Natural killer cell (primary cell): Measurements from ENCODE around the gene NKX1-2. TPM values are rescaled to one million over a fixed set of nuclear protein-coding genes. Genes with fewer than 3 reads are reported as not detected.

ENCODE experiments used
- ATAC-seq, 3 donors: fragments of 150-1000 bp in 2 of 3; fragments of 200-7000 bp in 1 of 3; cut with Tn5 transposase; 1 replicate in 1 of 3; 2 replicates in 2 of 3; pipeline ENCODE4 v1.10.0; 2021; ENCODE audit warnings: mild to moderate bottlenecking in 2 of 3, moderate library complexity in 2 of 3
- DNase-seq, 2 donors: peaks; one replicate each; pipeline versions ENCODE4 v3.0.0 to v3.0.0-alpha.2; 2013 to 2021; ENCODE audit warnings: mixed read lengths in 1 of 2
- H3K27ac ChIP-seq: one replicate; pipeline ENCODE4 v1.5.1; 2013; ENCODE audit warnings: mild to moderate bottlenecking, low read length
- H3K27me3 ChIP-seq: one replicate; pipeline ENCODE4 v1.6.1; 2013; ENCODE audit warnings: low read length; ENCODE audit not compliant: control insufficient read depth, insufficient read depth
- H3K36me3 ChIP-seq: one replicate; pipeline ENCODE4 v1.6.1; 2013; ENCODE audit warnings: low read length; ENCODE audit not compliant: control insufficient read depth, insufficient read depth
- H3K4me1 ChIP-seq: one replicate; pipeline ENCODE4 v1.6.1; 2013; ENCODE audit warnings: low read length; ENCODE audit not compliant: control insufficient read depth, insufficient read depth
- H3K4me3 ChIP-seq: one replicate; pipeline ENCODE4 v1.5.1; 2013; ENCODE audit warnings: low read length
- H3K9me3 ChIP-seq: one replicate; pipeline ENCODE4 v1.6.1; 2013; ENCODE audit warnings: low read length; ENCODE audit not compliant: control insufficient read depth, insufficient read depth
- H3K27ac Mint-ChIP-seq, 2 donors: one replicate each; pipeline ENCODE4 v1.8.0; 2022; ENCODE audit warnings: mild to moderate bottlenecking in 2 of 2, mixed read lengths in 2 of 2, moderate library complexity in 1 of 2
- H3K27me3 Mint-ChIP-seq, 2 donors: one replicate each; pipeline ENCODE4 v1.8.0; 2022; ENCODE audit warnings: low read depth in 2 of 2, mixed read lengths in 2 of 2
- H3K36me3 Mint-ChIP-seq: one replicate; pipeline ENCODE4 v1.8.0; 2022; ENCODE audit warnings: mixed read lengths
- H3K4me1 Mint-ChIP-seq, 2 donors: one replicate each; pipeline ENCODE4 v1.8.0; 2022; ENCODE audit warnings: mixed read lengths in 2 of 2
- H3K4me3 Mint-ChIP-seq: one replicate; pipeline ENCODE4 v1.8.0; 2022; ENCODE audit warnings: mild to moderate bottlenecking, moderate library complexity, mixed read lengths
- H3K9me3 Mint-ChIP-seq, 2 donors: one replicate each; pipeline ENCODE4 v1.8.0; 2022; ENCODE audit warnings: mixed read lengths in 2 of 2
- WGBS: methylation state at CpG from one replicate; pipeline ENCODE4 v1.1.7; 2013; ENCODE audit warnings: missing lambda C conversion rate; ENCODE audit not compliant: insufficient coverage; 5-methylcytosine and 5-hydroxymethylcytosine counted together
- intact Hi-C: fragments of 100-400 bp; cut with micrococcal nuclease; formaldehyde crosslinking; loops from one replicate; pipeline ENCODE4 v1.14.2; 2022
- total RNA-seq, 4 donors: library from RNA; stranded (reverse); fragments of 120-200 nt in 1 of 4; gene quantifications; one replicate each; pipeline versions ENCODE4 v1.2.3 to v1.2.4, GENCODE V29; 2013 to 2022
- TF ChIP-seq, protein P1 (sequence below): fragments of 200-600 bp; IDR thresholded peaks from one replicate; pipeline ENCODE4 v1.8.0; 2022; ENCODE audit warnings: antibody characterized with exemption

The NKX1-2 gene
- total RNA-seq, 3 donors from 2014 or later (not counting 1 experiment from before 2014, with no cell fraction given), result not detected

DNA sequence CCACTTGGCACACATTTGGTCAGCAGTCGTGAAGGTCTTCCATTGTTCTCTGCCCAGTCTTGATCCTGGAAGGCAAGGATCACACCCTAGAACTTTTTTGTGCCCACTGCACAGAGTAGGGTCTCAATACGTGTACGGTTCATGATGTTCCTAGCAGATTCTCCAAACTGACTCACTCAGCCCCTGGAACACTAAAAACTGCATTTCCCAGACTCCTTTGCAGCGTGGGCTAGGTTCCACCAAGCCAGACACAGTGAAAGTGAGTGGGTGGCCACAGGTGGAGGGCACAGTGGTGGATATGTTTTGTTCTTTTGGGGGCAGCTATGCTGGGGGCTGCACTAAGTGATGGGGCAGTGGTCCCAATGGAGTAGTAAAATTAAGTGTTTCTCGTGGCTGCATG, 10.3 kb upstream of the NKX1-2 start:
- ATAC-seq (no peak), DNase-seq (no peak)
- no peak overlapping the region for H3K4me3 Mint-ChIP-seq
- H3K27me3 Mint-ChIP-seq, result peaks cover 21 to 24% of the 10 kb centered on the region in 2 donors
- H3K4me1 Mint-ChIP-seq, result peaks cover 5 to 14% of the 10 kb centered on the region in 2 donors
- no peaks in the 10 kb centered on the region for H3K36me3 Mint-ChIP-seq
- intact Hi-C loops, result loop anchor here (5.0 kb wide), 1 partner anchor 43 kb away; the partner anchor contains the start of gene OAT
- no peaks in the 10 kb centered on the region for H3K9me3 Mint-ChIP-seq
- TF ChIP-seq, protein P1, sequence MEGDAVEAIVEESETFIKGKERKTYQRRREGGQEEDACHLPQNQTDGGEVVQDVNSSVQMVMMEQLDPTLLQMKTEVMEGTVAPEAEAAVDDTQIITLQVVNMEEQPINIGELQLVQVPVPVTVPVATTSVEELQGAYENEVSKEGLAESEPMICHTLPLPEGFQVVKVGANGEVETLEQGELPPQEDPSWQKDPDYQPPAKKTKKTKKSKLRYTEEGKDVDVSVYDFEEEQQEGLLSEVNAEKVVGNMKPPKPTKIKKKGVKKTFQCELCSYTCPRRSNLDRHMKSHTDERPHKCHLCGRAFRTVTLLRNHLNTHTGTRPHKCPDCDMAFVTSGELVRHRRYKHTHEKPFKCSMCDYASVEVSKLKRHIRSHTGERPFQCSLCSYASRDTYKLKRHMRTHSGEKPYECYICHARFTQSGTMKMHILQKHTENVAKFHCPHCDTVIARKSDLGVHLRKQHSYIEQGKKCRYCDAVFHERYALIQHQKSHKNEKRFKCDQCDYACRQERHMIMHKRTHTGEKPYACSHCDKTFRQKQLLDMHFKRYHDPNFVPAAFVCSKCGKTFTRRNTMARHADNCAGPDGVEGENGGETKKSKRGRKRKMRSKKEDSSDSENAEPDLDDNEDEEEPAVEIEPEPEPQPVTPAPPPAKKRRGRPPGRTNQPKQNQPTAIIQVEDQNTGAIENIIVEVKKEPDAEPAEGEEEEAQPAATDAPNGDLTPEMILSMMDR, result no peak
- no peak overlapping the region for H3K27ac Mint-ChIP-seq
- Histone ChIP-seq H3K27me3 (no peaks in the 10 kb centered on the region), H3K36me3 (no peaks in the 10 kb centered on the region), H3K4me3 (no peak overlapping the region), H3K4me1 (peaks cover 15% of the 10 kb centered on the region), H3K27ac (no peak overlapping the region), H3K9me3 (no peaks in the 10 kb centered on the region)
- WGBS, result 91% methylated on average over 4 of the region's 5 CpGs

GRCh38 chr10:124459395-124459794, 9.6 kb upstream of the NKX1-2 start:
- no peaks in the 10 kb centered on the region for H3K9me3 Mint-ChIP-seq
- TF ChIP-seq, protein P1, result no peak
- H3K27ac ChIP-seq, result no peak overlapping the region
- no peaks in the 10 kb centered on the region for H3K36me3 ChIP-seq
- no peak for DNase-seq
- H3K4me3 ChIP-seq, result no peak overlapping the region
- H3K27ac Mint-ChIP-seq, result no peak overlapping the region
- intact Hi-C loops, result no loop called here
- H3K9me3 ChIP-seq, result no peaks in the 10 kb centered on the region
- ATAC-seq, result no peak
- no peaks in the 10 kb centered on the region for H3K36me3 Mint-ChIP-seq
- H3K27me3 Mint-ChIP-seq, result peaks cover 25 to 31% of the 10 kb centered on the region in 2 donors
- peaks cover 11% of the 10 kb centered on the region for H3K4me1 ChIP-seq
- 60% methylated on average over 1 of the region's 1 CpG for WGBS
- no peaks in the 10 kb centered on the region for H3K27me3 ChIP-seq
- H3K4me3 Mint-ChIP-seq, result no peak overlapping the region
- peaks cover 5 to 7% of the 10 kb centered on the region in 2 donors for H3K4me1 Mint-ChIP-seq

- no peak overlapping the region for H3K4me3 ChIP-seq
- H3K4me1 Mint-ChIP-seq, result peaks cover 5% of the 10 kb centered on the region in 2 donors
- H3K27me3 ChIP-seq, result no peaks in the 10 kb centered on the region
- intact Hi-C loops, result no loop called here
- ATAC-seq (no peak), DNase-seq (no peak)
- H3K27ac Mint-ChIP-seq, result no peak overlapping the region
- no peak overlapping the region for H3K4me3 Mint-ChIP-seq
- H3K36me3 ChIP-seq, result no peaks in the 10 kb centered on the region
- TF ChIP-seq, protein P1, result no peak
- H3K4me1 ChIP-seq, result peaks cover 11% of the 10 kb centered on the region
- H3K27ac ChIP-seq, result no peak overlapping the region
- H3K27me3 Mint-ChIP-seq, result peaks cover 29 to 36% of the 10 kb centered on the region in 2 donors
- no peaks in the 10 kb centered on the region for H3K9me3 Mint-ChIP-seq
- H3K36me3 Mint-ChIP-seq, result no peaks in the 10 kb centered on the region
- WGBS, result 87% methylated on average over 2 of the region's 2 CpGs
- no peaks in the 10 kb centered on the region for H3K9me3 ChIP-seq
Observed at GRCh38 chr10:124458889-124459288, 9.1 kb upstream of the NKX1-2 start.

DNA sequence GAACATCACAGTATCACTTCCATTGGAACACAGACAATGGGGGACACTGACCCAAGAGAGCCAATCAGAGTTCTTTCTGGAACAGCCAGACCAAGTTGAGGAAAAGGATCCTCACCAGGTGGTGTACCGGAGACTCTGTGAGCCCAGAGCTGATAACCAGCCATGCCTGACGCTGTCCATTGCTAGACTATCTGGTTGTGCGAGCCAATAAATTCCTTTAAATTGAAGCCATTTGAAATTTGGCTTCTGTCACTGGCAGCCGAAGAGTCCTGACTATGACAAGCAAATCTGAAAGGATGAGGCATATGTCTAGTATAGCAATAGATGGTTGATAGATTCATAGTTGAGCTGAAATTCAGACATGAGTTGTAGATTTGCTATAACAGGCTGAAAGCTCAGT, 8.6 kb upstream of the NKX1-2 start:
- DNase-seq (no peak), ATAC-seq (no peak)
- Mint-ChIP-seq H3K4me3 (no peak overlapping the region), H3K27ac (no peak overlapping the region), H3K27me3 (peaks cover 31 to 41% of the 10 kb centered on the region in 2 donors), H3K36me3 (no peaks in the 10 kb centered on the region), H3K9me3 (no peaks in the 10 kb centered on the region), H3K4me1 (peaks cover 5% of the 10 kb centered on the region in 2 donors)
- WGBS, result 98% methylated on average over 4 of the region's 4 CpGs
- intact Hi-C loops, result no loop called here
- H3K4me3 ChIP-seq, result no peak overlapping the region
- no peaks in the 10 kb centered on the region for H3K36me3 ChIP-seq
- peaks cover 11% of the 10 kb centered on the region for H3K4me1 ChIP-seq
- H3K9me3 ChIP-seq, result no peaks in the 10 kb centered on the region
- H3K27ac ChIP-seq, result no peak overlapping the region
- TF ChIP-seq, protein P1, result no peak
- H3K27me3 ChIP-seq, result no peaks in the 10 kb centered on the region
